ENCODE results near the gene MAML3. TPM values are rescaled to one million over a fixed set of nuclear protein-coding genes. Genes with fewer than 3 reads are reported as not detected.
A peak's percentile ranks its signal among the peaks of the same experiment; 100 is the strongest.

The MAML3 gene
- total and polyA plus RNA-seq, 3 experiments from 2014 or later, result 0.44 to 0.57 (median 0.52) TPM

DNA sequence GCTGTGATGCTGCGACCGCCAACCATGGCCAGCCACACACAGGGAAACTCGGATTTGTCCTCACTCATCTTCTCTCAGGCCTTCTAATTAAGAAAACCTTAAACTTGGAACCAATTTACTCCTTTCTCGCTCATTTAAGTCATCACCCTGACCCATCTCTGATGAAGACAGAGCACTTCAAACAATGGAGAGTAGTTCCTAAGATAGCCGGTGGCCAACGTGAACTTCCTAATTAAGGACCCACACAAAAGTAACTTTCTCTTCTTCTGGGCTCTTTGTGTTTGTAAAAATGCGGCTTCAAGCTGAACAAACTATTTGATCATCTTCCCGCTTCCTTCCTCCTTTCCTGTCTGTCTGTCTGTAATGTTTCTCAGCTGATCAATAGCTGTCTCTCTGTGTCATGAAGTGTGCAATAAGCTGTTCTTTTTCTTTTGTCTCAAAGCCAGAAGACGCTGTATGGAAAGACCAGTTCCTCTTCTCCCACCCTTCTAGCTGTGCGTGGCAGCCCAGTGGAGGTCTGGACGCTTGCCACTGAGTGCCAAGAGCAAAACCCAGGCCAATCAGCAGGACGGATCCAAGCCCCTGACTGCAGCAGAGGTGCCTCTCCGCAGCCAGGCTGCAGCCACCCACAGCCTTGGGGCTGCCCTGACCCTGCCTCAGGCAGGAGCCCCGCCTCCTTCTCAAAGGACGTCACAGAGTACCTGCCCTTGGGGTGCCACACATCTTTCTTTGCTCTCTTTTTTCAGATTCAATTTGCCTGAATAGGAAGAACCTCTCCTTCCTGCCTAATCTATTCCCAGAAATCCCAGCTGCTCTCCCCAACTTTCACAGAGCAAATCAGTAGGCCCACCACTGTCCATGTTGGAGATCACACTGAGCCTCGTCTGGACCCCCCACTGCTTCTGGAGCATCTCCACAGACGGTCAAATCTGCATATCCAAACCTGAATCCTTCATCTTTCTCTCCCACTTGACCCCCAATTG is 59.3 kb downstream of the MAML3 start:
- Histone ChIP-seq H3K27ac (ENCODE audit: low read depth, low read length) (no peak overlapping the region), H3K27me3 (ENCODE audit: insufficient read depth, low read length, poor library complexity, severe bottlenecking) (no peaks in the 10 kb centered on the region), H3K4me1 (ENCODE audit: insufficient read depth, low read length) (peaks cover 38% of the 10 kb centered on the region), H3K9me3 (ENCODE audit: low read length) (no peaks in the 10 kb centered on the region), H3K36me3 (ENCODE audit: insufficient read depth, low read length) (no peaks in the 10 kb centered on the region), H3K4me3 (ENCODE audit: low read length) (peak overlapping the region; percentile 48)
- Mint-ChIP-seq H3K36me3 (no peaks in the 10 kb centered on the region), H3K9me3 (no peaks in the 10 kb centered on the region), H3K27ac (peak overlapping the region in 7 of 8 donors; percentile 74 to 98 (median 90)), H3K4me3 (peak overlapping the region in 5 of 7 donors; percentile 74 to 82 (median 81)), H3K27me3 (peaks cover 0 to 3% of the 10 kb centered on the region in 2 donors), H3K4me1 (peaks cover 28 to 42% (median 29%) of the 10 kb centered on the region in 3 donors)
- peak in 3 of 5 donors; percentile 11 to 65 (median 48) for DNase-seq
- CTCF ChIA-PET, result no interaction called here
- POLR2A ChIA-PET, result no interaction called here

DNA sequence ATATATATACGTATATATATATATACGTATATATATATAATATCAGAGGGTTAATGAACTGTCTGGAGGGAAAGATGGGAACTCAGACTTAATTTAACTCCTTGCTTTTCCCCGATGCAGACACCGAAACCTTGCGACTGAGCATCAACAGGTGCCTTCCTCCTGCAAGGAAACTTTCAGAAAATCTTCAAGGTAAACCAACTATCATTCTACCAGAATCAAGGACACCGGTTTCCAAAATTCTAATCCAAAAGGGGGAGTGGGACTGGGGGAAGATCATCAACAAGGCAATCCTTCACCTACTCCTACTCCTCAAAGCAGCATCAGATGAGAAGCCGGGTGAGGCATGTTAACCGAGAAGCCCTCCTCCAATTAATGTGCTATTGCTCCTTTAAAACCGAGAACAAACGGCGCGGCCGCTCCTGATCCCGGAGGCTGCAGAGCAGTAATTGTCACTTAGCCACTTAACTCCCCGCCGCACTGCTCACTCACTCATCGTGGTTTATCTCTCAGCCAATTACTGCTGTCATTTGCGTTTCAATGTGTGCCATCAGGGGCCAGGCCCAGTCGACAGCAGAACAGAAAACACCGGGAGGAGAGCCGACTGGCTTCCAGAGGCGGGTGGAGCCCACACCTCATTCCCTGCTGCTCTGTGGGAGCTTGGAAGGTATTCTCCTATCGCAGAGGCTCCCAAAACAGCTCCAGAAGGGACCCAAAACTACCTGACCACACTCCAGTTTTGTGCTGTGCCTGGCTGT is 61.7 kb downstream of the MAML3 start:
- H3K27me3 ChIP-seq (ENCODE audit: insufficient read depth, low read length, poor library complexity, severe bottlenecking), result no peaks in the 10 kb centered on the region
- H3K27ac ChIP-seq (ENCODE audit: low read depth, low read length), result no peak overlapping the region
- no peaks in the 10 kb centered on the region for H3K9me3 ChIP-seq (ENCODE audit: low read length)
- DNase-seq, result no peak
- ChIA-PET CTCF (no interaction called here), POLR2A (no interaction called here)
- H3K4me3 ChIP-seq (ENCODE audit: low read length), result no peak overlapping the region
- Mint-ChIP-seq H3K36me3 (no peaks in the 10 kb centered on the region), H3K9me3 (no peaks in the 10 kb centered on the region), H3K27ac (peak overlapping the region in 2 of 8 donors; percentile 1 to 52), H3K4me3 (no peak overlapping the region), H3K27me3 (peaks cover 4% of the 10 kb centered on the region in 2 donors), H3K4me1 (peaks cover 27 to 34% (median 28%) of the 10 kb centered on the region in 3 donors)
- peaks cover 37% of the 10 kb centered on the region for H3K4me1 ChIP-seq (ENCODE audit: insufficient read depth, low read length)
- no peaks in the 10 kb centered on the region for H3K36me3 ChIP-seq (ENCODE audit: insufficient read depth, low read length)

DNA sequence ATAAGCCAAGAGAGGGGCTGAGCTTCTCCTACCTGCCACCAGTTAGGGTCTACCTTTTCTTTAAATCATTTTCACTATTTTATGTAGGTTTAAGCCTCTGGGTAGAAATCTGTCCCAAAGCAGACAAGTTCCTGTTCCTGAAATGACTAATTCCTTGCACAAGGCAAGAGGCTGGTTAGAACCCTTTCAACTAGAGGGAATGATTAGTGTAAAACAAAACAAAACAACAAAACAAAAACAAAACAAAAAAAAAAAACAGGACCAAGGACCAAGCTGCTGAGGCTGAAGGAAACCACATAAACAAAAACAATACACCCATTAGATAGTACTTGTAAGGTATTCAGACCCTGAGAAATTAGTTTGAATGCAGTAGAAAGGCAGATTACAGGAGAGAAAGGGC is 62.7 kb downstream of the MAML3 start:
- peaks cover 20 to 24% (median 21%) of the 10 kb centered on the region in 3 donors for H3K4me1 Mint-ChIP-seq
- H3K27ac ChIP-seq (ENCODE audit: low read depth, low read length), result no peak overlapping the region
- no peak overlapping the region for H3K4me3 ChIP-seq (ENCODE audit: low read length)
- no peak overlapping the region for H3K27ac Mint-ChIP-seq
- peaks cover 27% of the 10 kb centered on the region for H3K4me1 ChIP-seq (ENCODE audit: insufficient read depth, low read length)
- H3K27me3 Mint-ChIP-seq, result peaks cover 4 to 6% of the 10 kb centered on the region in 2 donors
- H3K27me3 ChIP-seq (ENCODE audit: insufficient read depth, low read length, poor library complexity, severe bottlenecking), result no peaks in the 10 kb centered on the region
- no peaks in the 10 kb centered on the region for H3K36me3 ChIP-seq (ENCODE audit: insufficient read depth, low read length)
- ChIA-PET POLR2A (no interaction called here), CTCF (no interaction called here)
- no peaks in the 10 kb centered on the region for H3K9me3 ChIP-seq (ENCODE audit: low read length)
- no peak overlapping the region for H3K4me3 Mint-ChIP-seq
- no peak for DNase-seq
- no peaks in the 10 kb centered on the region for H3K36me3 Mint-ChIP-seq
- H3K9me3 Mint-ChIP-seq, result no peaks in the 10 kb centered on the region

DNA sequence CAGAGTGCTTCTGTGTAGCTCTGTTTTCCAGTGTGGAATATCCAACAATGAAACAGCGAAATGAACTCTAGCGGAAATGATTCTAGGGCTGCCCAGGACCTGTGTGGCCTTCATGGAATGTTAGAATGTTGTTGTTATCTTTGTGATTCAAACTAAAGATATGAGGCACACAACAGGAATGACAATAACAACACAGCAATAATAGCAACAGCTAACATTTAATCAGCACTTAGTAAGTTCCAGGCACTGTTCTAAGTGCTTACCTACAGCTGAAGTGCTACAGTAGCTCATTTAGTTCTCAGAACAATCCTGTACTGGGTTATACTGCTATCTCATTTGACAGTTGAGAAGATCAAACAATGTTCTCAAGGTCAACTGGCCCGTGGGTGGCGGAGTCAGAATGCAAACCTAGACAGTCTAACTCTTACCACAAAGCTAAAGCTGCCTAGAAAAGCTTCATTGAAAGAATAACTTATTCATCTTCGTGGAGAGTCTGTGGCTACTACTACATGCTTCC is 63.7 kb downstream of the MAML3 start:
- Histone ChIP-seq H3K4me1 (ENCODE audit: insufficient read depth, low read length) (peaks cover 17% of the 10 kb centered on the region), H3K27ac (ENCODE audit: low read depth, low read length) (no peak overlapping the region), H3K9me3 (ENCODE audit: low read length) (no peaks in the 10 kb centered on the region), H3K27me3 (ENCODE audit: insufficient read depth, low read length, poor library complexity, severe bottlenecking) (no peaks in the 10 kb centered on the region), H3K36me3 (ENCODE audit: insufficient read depth, low read length) (no peaks in the 10 kb centered on the region), H3K4me3 (ENCODE audit: low read length) (no peak overlapping the region)
- no peaks in the 10 kb centered on the region for H3K9me3 Mint-ChIP-seq
- H3K36me3 Mint-ChIP-seq, result no peaks in the 10 kb centered on the region
- peaks cover 1 to 7% of the 10 kb centered on the region in 2 donors for H3K27me3 Mint-ChIP-seq
- CTCF ChIA-PET, result no interaction called here
- POLR2A ChIA-PET, result no interaction called here
- peaks cover 10 to 14% (median 11%) of the 10 kb centered on the region in 3 donors for H3K4me1 Mint-ChIP-seq
- H3K27ac Mint-ChIP-seq, result peak overlapping the region in 1 of 8 donors; percentile 19
- no peak for DNase-seq
- H3K4me3 Mint-ChIP-seq, result no peak overlapping the region

DNA sequence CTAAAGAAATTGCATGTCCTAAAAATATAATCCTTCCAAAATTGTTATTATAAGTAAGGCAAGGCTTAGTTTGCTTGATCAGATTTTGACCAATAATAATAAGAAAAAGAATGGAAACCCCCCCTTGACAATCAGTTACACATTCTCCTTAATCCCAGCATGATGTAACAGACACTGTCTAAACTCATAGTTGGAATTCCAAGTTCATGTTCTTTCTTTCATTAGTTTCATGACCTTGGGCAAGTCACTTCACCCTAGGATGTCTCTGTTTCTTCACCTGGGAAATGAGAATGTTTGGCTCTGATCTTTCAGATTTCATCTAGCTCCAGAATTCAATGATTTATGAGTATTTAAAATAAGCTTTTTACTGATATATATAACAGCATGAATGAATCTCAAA is 64.8 kb downstream of the MAML3 start:
- Histone ChIP-seq H3K27ac (ENCODE audit: low read depth, low read length) (no peak overlapping the region), H3K27me3 (ENCODE audit: insufficient read depth, low read length, poor library complexity, severe bottlenecking) (no peaks in the 10 kb centered on the region), H3K4me1 (ENCODE audit: insufficient read depth, low read length) (peaks cover 6% of the 10 kb centered on the region), H3K36me3 (ENCODE audit: insufficient read depth, low read length) (no peaks in the 10 kb centered on the region), H3K9me3 (ENCODE audit: low read length) (no peaks in the 10 kb centered on the region), H3K4me3 (ENCODE audit: low read length) (no peak overlapping the region)
- H3K27ac Mint-ChIP-seq, result no peak overlapping the region
- H3K4me3 Mint-ChIP-seq, result no peak overlapping the region
- peaks cover 1 to 7% of the 10 kb centered on the region in 2 donors for H3K27me3 Mint-ChIP-seq
- POLR2A ChIA-PET, result interaction anchor here (0.5 kb wide), 1 partner anchor 145 kb away, joined by 3 read pairs; no protein-coding TSS in a partner anchor
- no peaks in the 10 kb centered on the region for H3K36me3 Mint-ChIP-seq
- H3K4me1 Mint-ChIP-seq, result peaks cover under 1 to 3% (median under 1%) of the 10 kb centered on the region in 3 donors
- no peak for DNase-seq
- H3K9me3 Mint-ChIP-seq, result no peaks in the 10 kb centered on the region
- CTCF ChIA-PET, result no interaction called here

DNA sequence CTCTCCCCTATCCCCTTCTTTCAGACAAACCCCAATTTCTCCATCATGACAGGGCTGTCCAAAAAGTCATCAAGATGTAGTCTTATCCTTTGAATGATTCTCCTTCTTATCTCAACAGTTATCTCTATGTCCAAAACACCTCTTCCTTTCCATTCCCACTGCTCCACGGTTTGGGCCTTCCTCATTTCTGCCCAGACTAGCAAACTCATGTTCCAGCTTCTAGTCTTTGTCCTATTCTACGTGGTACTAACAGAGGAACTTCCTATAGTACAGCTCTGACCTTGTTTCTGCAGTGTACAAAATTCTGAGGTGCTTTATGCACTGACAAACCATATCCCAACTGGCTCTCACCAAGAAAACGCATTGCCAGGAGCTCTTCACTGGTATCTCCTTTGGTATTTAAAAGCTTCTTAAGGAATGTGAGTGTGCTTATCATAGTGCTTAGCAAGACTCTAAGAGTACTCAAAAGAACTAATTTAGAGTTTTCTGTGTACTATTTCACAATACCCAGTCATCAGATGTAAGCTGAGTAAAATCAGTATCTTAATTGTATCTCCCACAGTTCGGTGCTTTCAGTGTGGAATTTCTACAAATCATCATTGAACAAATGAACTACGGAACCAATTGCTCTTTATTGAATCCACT is 65.5 kb downstream of the MAML3 start:
- Histone ChIP-seq H3K36me3 (ENCODE audit: insufficient read depth, low read length) (no peaks in the 10 kb centered on the region), H3K9me3 (ENCODE audit: low read length) (no peaks in the 10 kb centered on the region), H3K27ac (ENCODE audit: low read depth, low read length) (no peak overlapping the region), H3K27me3 (ENCODE audit: insufficient read depth, low read length, poor library complexity, severe bottlenecking) (no peaks in the 10 kb centered on the region), H3K4me3 (ENCODE audit: low read length) (no peak overlapping the region), H3K4me1 (ENCODE audit: insufficient read depth, low read length) (no peaks in the 10 kb centered on the region)
- CTCF ChIA-PET, result no interaction called here
- Mint-ChIP-seq H3K9me3 (no peaks in the 10 kb centered on the region), H3K4me1 (no peaks in the 10 kb centered on the region), H3K27ac (no peak overlapping the region), H3K36me3 (no peaks in the 10 kb centered on the region), H3K4me3 (no peak overlapping the region), H3K27me3 (peaks cover 1 to 7% of the 10 kb centered on the region in 2 donors)
- no peak for DNase-seq
- POLR2A ChIA-PET, result interaction anchor here (0.5 kb wide), 1 partner anchor 146 kb away, joined by 3 read pairs; no protein-coding TSS in a partner anchor

DNA sequence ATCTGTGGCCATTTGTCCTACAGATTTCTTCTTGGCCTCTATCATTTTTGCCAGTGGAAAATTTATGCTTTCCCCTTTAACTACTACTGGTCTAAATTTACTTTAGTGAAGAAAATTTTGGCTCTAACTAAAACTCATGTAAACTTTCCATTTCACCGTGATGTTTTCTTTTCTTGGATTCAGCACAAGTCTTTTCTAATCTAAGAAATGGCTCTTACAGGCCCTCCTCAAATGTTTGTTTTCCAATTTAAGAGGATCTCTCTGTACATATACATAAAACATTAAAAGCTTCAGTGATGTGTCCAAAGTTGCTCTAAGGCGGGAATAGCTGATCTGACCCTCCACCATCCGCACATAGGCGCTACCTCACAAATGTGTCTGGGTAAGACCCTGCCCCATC is 68.1 kb downstream of the MAML3 start:
- no peaks in the 10 kb centered on the region for H3K36me3 ChIP-seq (ENCODE audit: insufficient read depth, low read length)
- H3K4me3 Mint-ChIP-seq, result no peak overlapping the region
- H3K36me3 Mint-ChIP-seq, result no peaks in the 10 kb centered on the region
- H3K9me3 ChIP-seq (ENCODE audit: low read length), result no peaks in the 10 kb centered on the region
- H3K4me1 ChIP-seq (ENCODE audit: insufficient read depth, low read length), result no peaks in the 10 kb centered on the region
- peaks cover 3 to 8% (median 4%) of the 10 kb centered on the region in 3 donors for H3K4me1 Mint-ChIP-seq
- ChIA-PET CTCF (interaction anchor here (1.4 kb wide), 1 partner anchor 73 kb away, joined by 4 read pairs; no protein-coding TSS in a partner anchor), POLR2A (no interaction called here)
- H3K27me3 Mint-ChIP-seq, result peaks cover 1 to 7% of the 10 kb centered on the region in 2 donors
- H3K9me3 Mint-ChIP-seq, result no peaks in the 10 kb centered on the region
- no peak for DNase-seq
- no peak overlapping the region for H3K4me3 ChIP-seq (ENCODE audit: low read length)
- H3K27me3 ChIP-seq (ENCODE audit: insufficient read depth, low read length, poor library complexity, severe bottlenecking), result no peaks in the 10 kb centered on the region
- no peak overlapping the region for H3K27ac Mint-ChIP-seq
- no peak overlapping the region for H3K27ac ChIP-seq (ENCODE audit: low read depth, low read length)

Data from CD8-positive, alpha-beta memory T cell (primary cell).